HS-27A (cell line): ENCODE measurements around the gene MAPK7.
"Not testable (repeated sequence)": the region's sequence is repeated elsewhere in the genome, so short reads cannot be mapped to it uniquely, and the experiment has no call there.

Experiments used
- DNase-seq: peaks from one replicate; pipeline ENCODE4 v3.0.0-alpha.2; 2012; ENCODE audit warnings: low read depth, missing footprints

The MAPK7 gene

GRCh38 chr17:19343256-19343630 lies 35.1 kb upstream of the MAPK7 start:
- no peak for DNase-seq

GRCh38 chr17:19343671-19344151 lies 34.6 kb upstream of the MAPK7 start:
- no peak for DNase-seq

GRCh38 chr17:19344311-19345066 lies 33.8 kb upstream of the MAPK7 start:
- no peak for DNase-seq

GRCh38 chr17:19345067-19345460 lies 33.2 kb upstream of the MAPK7 start:
- DNase-seq: no peak

GRCh38 chr17:19345486-19346350 lies 32.6 kb upstream of the MAPK7 start:
- no peak for DNase-seq

- DNase-seq: peak; percentile 92
These were observed 31.7 kb upstream of the MAPK7 start for GRCh38 chr17:19346351-19347255.

GRCh38 chr17:19347323-19348080 lies 30.8 kb upstream of the MAPK7 start:
- no peak for DNase-seq

GRCh38 chr17:19348081-19348650 lies 30.1 kb upstream of the MAPK7 start:
- no peak for DNase-seq

GRCh38 chr17:19348806-19349205 lies 29.5 kb upstream of the MAPK7 start:
- no peak for DNase-seq

GRCh38 chr17:19353401-19353800 lies 24.9 kb upstream of the MAPK7 start:
- DNase-seq: not testable (repeated sequence)

- no peak for DNase-seq
These were observed 23.6 kb upstream of the MAPK7 start for GRCh38 chr17:19354748-19355147.

- DNase-seq: no peak
These were observed 20.9 kb upstream of the MAPK7 start for GRCh38 chr17:19357351-19357750.

- DNase-seq: no peak
These were observed 20.5 kb upstream of the MAPK7 start for GRCh38 chr17:19357761-19358160.

GRCh38 chr17:19359151-19359550 lies 19.1 kb upstream of the MAPK7 start:
- DNase-seq: no peak

- no peak for DNase-seq
These were observed 18.4 kb upstream of the MAPK7 start for GRCh38 chr17:19359856-19360255.

GRCh38 chr17:19360772-19361171 lies 17.5 kb upstream of the MAPK7 start:
- no peak for DNase-seq

- no peak for DNase-seq
These were observed 17.0 kb upstream of the MAPK7 start for GRCh38 chr17:19361326-19361725.

GRCh38 chr17:19361944-19362276 lies 16.4 kb upstream of the MAPK7 start:
- no peak for DNase-seq

- DNase-seq: peak; percentile 100
These were observed 15.8 kb upstream of the MAPK7 start, which contains the start of gene B9D1 for GRCh38 chr17:19362277-19363113. B9D1 (minus strand) TSS chr17:19362723; CDS start chr17:19362569, 154 bp downstream.

- DNase-seq: no peak
These were observed 15.2 kb upstream of the MAPK7 start for GRCh38 chr17:19363114-19363438.
